Endodermal cell (in vitro differentiated cells): ENCODE data around the gene TRIP12. TPM values are rescaled to one million over a fixed set of nuclear protein-coding genes. Genes with fewer than 3 reads are reported as not detected.

Experiments used
- DNase-seq: peaks from one replicate; pipeline ENCODE4 v3.0.0-alpha.2; 2017
- H3K27ac ChIP-seq: 2 replicates; pipeline ENCODE4 v1.5.1; 2013; ENCODE audit warnings: mild to moderate bottlenecking, low read depth, low read length, moderate library complexity
- H3K27me3 ChIP-seq: 2 replicates; pipeline ENCODE4 v1.6.1; 2013; ENCODE audit warnings: mild to moderate bottlenecking, low read length, moderate library complexity; ENCODE audit not compliant: insufficient read depth, control insufficient read depth, poor library complexity, severe bottlenecking
- H3K36me3 ChIP-seq: 2 replicates; pipeline ENCODE4 v1.7.0; 2013; ENCODE audit warnings: mild to moderate bottlenecking, low read length, moderate library complexity; ENCODE audit not compliant: control insufficient read depth, insufficient read depth
- H3K4me1 ChIP-seq: one replicate; pipeline ENCODE4 v1.7.0; 2013; ENCODE audit warnings: low read length; ENCODE audit not compliant: control insufficient read depth, insufficient read depth
- H3K4me3 ChIP-seq: 2 replicates; pipeline ENCODE4 v1.5.1; 2013; ENCODE audit warnings: mild to moderate bottlenecking, low read length, moderate library complexity
- H3K9ac ChIP-seq: 2 replicates; pipeline ENCODE4 v1.6.1; 2013; ENCODE audit warnings: mild to moderate bottlenecking, low read length, moderate library complexity; ENCODE audit not compliant: poor library complexity, severe bottlenecking; ENCODE audit errors: extremely low read depth
- H3K9me3 ChIP-seq: 2 replicates; pipeline ENCODE4 v1.6.1; 2013; ENCODE audit warnings: mild to moderate bottlenecking, low read length, moderate library complexity; ENCODE audit not compliant: control insufficient read depth
- H3K27ac Mint-ChIP-seq: 2 replicates; pipeline ENCODE4 v1.8.0; 2020; ENCODE audit warnings: mixed read lengths
- H3K27me3 Mint-ChIP-seq: 2 replicates; pipeline ENCODE4 v1.8.0; 2021; ENCODE audit warnings: mild to moderate bottlenecking, mixed read lengths; ENCODE audit not compliant: insufficient read depth
- H3K36me3 Mint-ChIP-seq: 2 replicates; pipeline ENCODE4 v1.8.0; 2020; ENCODE audit warnings: low read depth, mixed read lengths
- H3K4me1 Mint-ChIP-seq: 2 replicates; pipeline ENCODE4 v1.8.0; 2020; ENCODE audit warnings: mixed read lengths
- H3K4me3 Mint-ChIP-seq: 2 replicates; pipeline ENCODE4 v1.8.0; 2020; ENCODE audit warnings: mild to moderate bottlenecking, moderate library complexity, mixed read lengths
- H3K9me3 Mint-ChIP-seq: 2 replicates; pipeline ENCODE4 v1.8.0; 2020; ENCODE audit warnings: mild to moderate bottlenecking, mixed read lengths
- WGBS, 2 experiments: methylation state at CpG; one replicate each; pipeline versions ENCODE4 v1.1.5 to v1.1.7; 2013; ENCODE audit warnings: missing lambda C conversion rate in 2 of 2, mixed read lengths in 1 of 2; ENCODE audit not compliant: insufficient coverage in 1 of 2, insufficient read length in 1 of 2; 5-methylcytosine and 5-hydroxymethylcytosine counted together
- total RNA-seq, 2 donors: library from RNA; stranded (reverse); fragmentation: NEBNext Ultra II Directional in 1 of 2; extraction: Animal tissue kit (Norgen Biotek cat#: 25700) in 1 of 2; gene quantifications; 2 replicates in 1 of 2; 3 replicates in 1 of 2; pipeline ENCODE4 v1.2.1, GENCODE V29; 2021
- TF ChIP-seq, protein P1 (sequence below): fragments of 200-600 bp; sonication (generic); conservative IDR thresholded peaks from 2 replicates; pipeline ENCODE4 v1.5.0; 2021; ENCODE audit warnings: antibody characterized with exemption, mild to moderate bottlenecking

TRIP12 gene
- total RNA-seq, 2 donors from 2014 or later = 177 to 229 TPM

DNA sequence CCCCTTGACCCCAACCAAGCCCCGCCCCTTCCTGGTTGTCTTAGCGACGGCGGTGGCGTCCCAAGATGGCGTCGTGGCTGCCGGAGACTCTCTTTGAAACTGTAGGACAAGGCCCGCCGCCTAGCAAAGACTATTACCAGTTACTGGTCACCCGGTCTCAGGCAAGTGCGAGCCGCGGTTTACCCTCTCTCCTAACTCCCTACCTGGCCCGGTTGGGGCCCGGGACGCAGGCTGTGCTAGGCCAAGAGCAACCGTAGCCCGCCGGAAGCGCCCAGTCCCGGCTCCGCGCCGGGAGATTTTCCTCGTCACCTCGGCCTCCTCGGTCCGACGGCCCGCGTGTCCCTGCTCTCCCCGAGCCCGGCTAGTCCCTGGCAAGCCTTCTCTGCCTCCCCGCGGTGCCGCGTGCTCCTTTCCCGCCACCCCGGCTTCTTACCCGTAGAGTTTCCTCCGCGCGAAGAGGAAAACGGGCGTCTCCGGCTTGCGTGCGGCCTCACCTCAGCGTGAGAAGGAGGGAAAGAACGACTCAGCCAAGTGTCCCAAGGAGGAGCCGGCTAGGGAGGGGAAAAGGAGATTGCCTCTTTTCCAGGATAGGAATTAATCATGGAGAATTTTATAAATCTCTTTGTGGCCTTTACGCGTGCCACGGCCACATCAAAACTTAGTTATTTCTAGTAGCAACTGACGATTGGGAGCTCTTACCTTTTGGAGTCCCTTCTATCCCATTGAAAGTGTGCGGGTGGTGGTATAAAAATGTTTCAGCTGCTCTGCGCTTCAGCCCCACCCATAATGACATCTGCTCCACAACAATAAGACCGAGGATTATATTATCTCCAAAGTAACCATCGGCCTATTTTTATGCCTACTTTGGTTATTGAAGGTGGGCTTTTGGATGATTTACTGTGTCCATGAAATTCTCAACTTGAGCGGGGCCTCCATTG is 909 bp upstream of the TRIP12 start, which contains the start of gene FBXO36:
FBXO36 (plus strand) TSS at position 55 of the 938 bp plus-strand sequence; CDS start at position 66, 11 bp downstream.
- Histone ChIP-seq H3K27ac (peak within 1 kb of the TSS; percentile 89), H3K9me3 (no peaks in the 10 kb centered on the region), H3K4me1 (no peaks in the 10 kb centered on the region), H3K27me3 (no peaks in the 10 kb centered on the region), H3K9ac (peak within 1 kb of the TSS; percentile 74), H3K4me3 (peak within 1 kb of the TSS; percentile 98), H3K36me3 (peaks cover 13% of the 10 kb centered on the region)
- Mint-ChIP-seq H3K4me1 (peaks cover 9% of the 10 kb centered on the region), H3K9me3 (no peaks in the 10 kb centered on the region), H3K36me3 (peaks cover 11% of the 10 kb centered on the region), H3K27ac (peak within 1 kb of the TSS; percentile 97), H3K27me3 (no peaks in the 10 kb centered on the region), H3K4me3 (peak within 1 kb of the TSS; percentile 99)
- 1 to 2% methylated on average over 12 to 59 of the region's 61 CpGs for WGBS, 2 experiments
- peak; percentile 96 for DNase-seq
- TF ChIP-seq, protein P1, sequence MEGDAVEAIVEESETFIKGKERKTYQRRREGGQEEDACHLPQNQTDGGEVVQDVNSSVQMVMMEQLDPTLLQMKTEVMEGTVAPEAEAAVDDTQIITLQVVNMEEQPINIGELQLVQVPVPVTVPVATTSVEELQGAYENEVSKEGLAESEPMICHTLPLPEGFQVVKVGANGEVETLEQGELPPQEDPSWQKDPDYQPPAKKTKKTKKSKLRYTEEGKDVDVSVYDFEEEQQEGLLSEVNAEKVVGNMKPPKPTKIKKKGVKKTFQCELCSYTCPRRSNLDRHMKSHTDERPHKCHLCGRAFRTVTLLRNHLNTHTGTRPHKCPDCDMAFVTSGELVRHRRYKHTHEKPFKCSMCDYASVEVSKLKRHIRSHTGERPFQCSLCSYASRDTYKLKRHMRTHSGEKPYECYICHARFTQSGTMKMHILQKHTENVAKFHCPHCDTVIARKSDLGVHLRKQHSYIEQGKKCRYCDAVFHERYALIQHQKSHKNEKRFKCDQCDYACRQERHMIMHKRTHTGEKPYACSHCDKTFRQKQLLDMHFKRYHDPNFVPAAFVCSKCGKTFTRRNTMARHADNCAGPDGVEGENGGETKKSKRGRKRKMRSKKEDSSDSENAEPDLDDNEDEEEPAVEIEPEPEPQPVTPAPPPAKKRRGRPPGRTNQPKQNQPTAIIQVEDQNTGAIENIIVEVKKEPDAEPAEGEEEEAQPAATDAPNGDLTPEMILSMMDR = no peak

DNA sequence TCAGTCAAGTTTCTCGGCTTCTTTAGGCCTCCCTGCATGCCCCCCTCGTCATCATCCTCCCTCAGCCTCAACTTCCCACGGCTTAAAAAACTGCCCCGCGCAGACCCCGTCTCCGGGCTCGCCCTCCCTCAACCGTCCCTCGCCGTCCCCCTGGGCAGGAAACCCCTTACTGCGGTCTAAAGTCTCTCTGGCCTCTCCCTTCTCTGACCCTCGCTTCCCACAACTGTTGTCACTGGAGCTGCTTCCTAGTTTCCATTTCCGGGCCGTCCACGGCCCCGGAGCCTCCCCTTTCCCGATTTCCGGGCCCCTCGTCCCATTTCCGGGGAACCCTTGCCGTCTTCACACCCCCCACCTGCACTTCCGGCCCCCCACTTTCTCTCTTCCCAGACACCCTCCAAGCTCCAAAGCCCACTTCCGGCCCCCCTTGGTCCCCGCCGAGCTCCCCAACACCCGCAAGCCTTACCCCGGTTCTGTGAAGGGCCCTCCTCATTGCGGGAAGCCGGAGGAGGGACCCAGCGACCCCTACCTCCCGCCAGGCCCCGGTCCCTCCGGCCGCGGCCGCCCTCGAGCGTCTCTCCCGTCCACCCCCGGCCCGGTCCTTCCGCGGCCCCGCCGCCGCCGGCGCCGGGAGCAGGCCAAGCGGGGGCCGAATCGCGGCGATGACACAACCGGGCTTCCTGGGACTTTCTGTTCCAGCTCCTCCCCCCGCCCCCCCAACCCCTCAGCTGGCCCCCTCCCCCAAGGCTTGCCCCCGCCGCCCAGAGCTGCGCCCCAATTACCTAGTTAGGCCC is 513 bp downstream of the TRIP12 start:
- WGBS, 2 experiments = 0% methylated on average over 14 to 46 of the region's 60 CpGs
- peak overlapping the region; percentile 93 for H3K27ac Mint-ChIP-seq
- H3K27me3 Mint-ChIP-seq = no peaks in the 10 kb centered on the region
- no peaks in the 10 kb centered on the region for H3K9me3 Mint-ChIP-seq
- Histone ChIP-seq H3K4me1 (no peaks in the 10 kb centered on the region), H3K36me3 (peaks cover 25% of the 10 kb centered on the region), H3K27ac (peak overlapping the region; percentile 89), H3K9ac (peak overlapping the region; percentile 74), H3K9me3 (no peaks in the 10 kb centered on the region), H3K27me3 (no peaks in the 10 kb centered on the region), H3K4me3 (peak overlapping the region; percentile 98)
- H3K4me3 Mint-ChIP-seq = peak overlapping the region; percentile 99
- H3K4me1 Mint-ChIP-seq = peaks cover 9% of the 10 kb centered on the region
- TF ChIP-seq, protein P1 = no peak
- H3K36me3 Mint-ChIP-seq = peaks cover 19% of the 10 kb centered on the region
- peak; percentile 79 for DNase-seq

DNA sequence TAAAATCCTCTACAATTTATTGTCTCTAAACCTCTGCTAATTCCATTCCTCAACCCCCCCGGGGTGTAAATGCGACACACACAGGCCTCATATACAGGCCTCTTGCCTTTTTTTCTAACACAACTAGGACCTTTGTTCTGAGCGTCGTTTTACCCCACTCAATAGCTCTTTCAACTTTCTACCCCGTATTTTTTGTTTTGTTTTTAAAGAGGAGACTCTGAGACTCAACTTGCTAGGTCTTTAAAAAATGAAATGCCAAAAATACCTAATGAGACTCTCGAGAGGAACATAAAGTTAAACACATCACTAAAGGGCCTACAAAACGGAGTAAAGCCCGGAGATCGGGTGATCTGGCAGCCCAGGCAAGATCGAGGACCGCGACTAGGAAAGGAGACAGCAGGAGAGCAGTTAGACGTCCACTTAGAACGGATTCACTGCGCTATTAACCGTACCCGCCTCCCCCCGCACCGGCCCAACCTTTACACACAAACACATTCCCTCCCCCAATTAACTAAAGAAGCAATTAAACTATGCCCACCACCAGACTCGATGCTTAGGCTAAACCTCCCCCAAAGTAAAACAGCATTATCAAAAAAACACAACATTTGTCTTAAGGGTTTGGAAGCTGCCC is 1.7 kb downstream of the TRIP12 start:
- WGBS, 2 experiments = 8 to 60% methylated on average over 1 to 20 of the region's 20 CpGs
- TF ChIP-seq, protein P1 = no peak
- peak overlapping the region; percentile 99 for H3K4me3 Mint-ChIP-seq
- peaks cover 24% of the 10 kb centered on the region for H3K36me3 Mint-ChIP-seq
- H3K27ac Mint-ChIP-seq = peak overlapping the region; percentile 93
- no peaks in the 10 kb centered on the region for H3K27me3 ChIP-seq
- no peaks in the 10 kb centered on the region for H3K4me1 ChIP-seq
- peak overlapping the region; percentile 74 for H3K9ac ChIP-seq
- peaks cover 10% of the 10 kb centered on the region for H3K4me1 Mint-ChIP-seq
- no peaks in the 10 kb centered on the region for H3K9me3 Mint-ChIP-seq
- no peaks in the 10 kb centered on the region for H3K27me3 Mint-ChIP-seq
- H3K36me3 ChIP-seq = peaks cover 32% of the 10 kb centered on the region
- H3K9me3 ChIP-seq = no peaks in the 10 kb centered on the region
- peak overlapping the region; percentile 74 for H3K27ac ChIP-seq
- peak overlapping the region; percentile 98 for H3K4me3 ChIP-seq
- peak; percentile 59 for DNase-seq
